Erythroblast (primary cell): ENCODE results near the gene RANGAP1.

Experiments used
- GATA1 ChIP-seq: IDR thresholded peaks from 2 replicates; pipeline ENCODE4 v1.6.1; 2011; ENCODE audit warnings: low read depth, mild to moderate bottlenecking, control low read depth, low read length, moderate library complexity
- POLR2A ChIP-seq: IDR thresholded peaks from 2 replicates; pipeline ENCODE4 v1.6.1; 2011; ENCODE audit warnings: mild to moderate bottlenecking, low read length

DNA sequence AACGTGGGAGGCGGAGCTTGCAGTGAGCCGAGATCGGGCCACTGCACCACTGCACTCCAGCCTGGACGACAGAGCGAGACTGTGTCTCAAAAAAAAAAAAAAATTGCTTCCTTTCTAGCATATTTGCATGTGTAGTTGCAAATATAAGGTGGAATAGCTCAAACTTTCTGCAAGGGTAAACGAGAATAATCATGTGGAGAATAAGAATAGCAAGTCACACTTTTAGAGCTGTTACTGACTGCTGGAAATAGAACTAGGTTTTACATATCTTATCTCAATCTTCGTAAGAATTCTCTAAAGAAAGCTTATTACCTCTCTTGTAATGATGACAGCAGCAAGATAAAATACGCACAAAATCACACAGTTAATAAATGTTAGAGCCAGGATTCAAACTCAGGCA lies 79.3 kb downstream of the RANGAP1 start:
- TF ChIP-seq POLR2A (no peak), GATA1 (no peak)
